KMS-11 (cell line): ENCODE results near the gene CENPQ.

Experiments
- H2AFZ ChIP-seq: fragments of 200-600 bp; sonication (generic); 2 replicates; pipeline ENCODE4 v1.6.1; 2016; ENCODE audit warnings: antibody characterized with exemption, mixed run types, low read depth
- H3K27ac ChIP-seq: fragments of 200-600 bp; sonication (generic); 2 replicates; pipeline ENCODE4 v1.6.1; 2016; ENCODE audit warnings: mild to moderate bottlenecking, mixed run types
- H3K27me3 ChIP-seq: fragments of 200-600 bp; sonication (generic); 2 replicates; pipeline ENCODE4 v1.6.1; 2017; ENCODE audit warnings: mild to moderate bottlenecking, low read depth, mixed run types, moderate library complexity; ENCODE audit not compliant: insufficient read depth
- H3K36me3 ChIP-seq: fragments of 200-600 bp; sonication (generic); 2 replicates; pipeline ENCODE4 v1.6.1; 2017; ENCODE audit warnings: mild to moderate bottlenecking, mixed run types; ENCODE audit not compliant: insufficient read depth
- H3K4me1 ChIP-seq: fragments of 200-600 bp; sonication (generic); 2 replicates; pipeline ENCODE4 v1.6.1; 2016; ENCODE audit warnings: mild to moderate bottlenecking, low read depth, mixed run types; ENCODE audit not compliant: poor library complexity, severe bottlenecking
- H3K4me2 ChIP-seq: fragments of 200-600 bp; sonication (generic); 2 replicates; pipeline ENCODE4 v1.7.0; 2016; ENCODE audit warnings: mild to moderate bottlenecking, mixed run types
- H3K4me3 ChIP-seq: fragments of 200-600 bp; sonication (generic); IDR thresholded peaks from 2 replicates; pipeline ENCODE4 v1.6.1; 2017; ENCODE audit warnings: low read depth, low read length, mixed read lengths; ENCODE audit not compliant: insufficient read depth
- H3K79me2 ChIP-seq: fragments of 200-600 bp; sonication (generic); 2 replicates; pipeline ENCODE4 v1.6.1; 2016; ENCODE audit warnings: low read depth, mixed run types; ENCODE audit not compliant: insufficient read depth
- H3K9ac ChIP-seq: fragments of 200-600 bp; sonication (generic); 2 replicates; pipeline ENCODE4 v1.6.1; 2016; ENCODE audit warnings: mild to moderate bottlenecking, mixed run types
- H4K20me1 ChIP-seq: fragments of 200-600 bp; sonication (generic); 2 replicates; pipeline ENCODE4 v1.6.1; 2016; ENCODE audit warnings: mild to moderate bottlenecking, mixed run types; ENCODE audit not compliant: insufficient read depth
- TF ChIP-seq, protein P1 (sequence below): fragments of 200-600 bp; sonication (generic); conservative IDR thresholded peaks from 2 replicates; pipeline ENCODE4 v1.6.1; 2017; ENCODE audit warnings: low read depth, mild to moderate bottlenecking, antibody characterized with exemption, low read length, moderate library complexity, mixed read lengths

CENPQ gene

DNA sequence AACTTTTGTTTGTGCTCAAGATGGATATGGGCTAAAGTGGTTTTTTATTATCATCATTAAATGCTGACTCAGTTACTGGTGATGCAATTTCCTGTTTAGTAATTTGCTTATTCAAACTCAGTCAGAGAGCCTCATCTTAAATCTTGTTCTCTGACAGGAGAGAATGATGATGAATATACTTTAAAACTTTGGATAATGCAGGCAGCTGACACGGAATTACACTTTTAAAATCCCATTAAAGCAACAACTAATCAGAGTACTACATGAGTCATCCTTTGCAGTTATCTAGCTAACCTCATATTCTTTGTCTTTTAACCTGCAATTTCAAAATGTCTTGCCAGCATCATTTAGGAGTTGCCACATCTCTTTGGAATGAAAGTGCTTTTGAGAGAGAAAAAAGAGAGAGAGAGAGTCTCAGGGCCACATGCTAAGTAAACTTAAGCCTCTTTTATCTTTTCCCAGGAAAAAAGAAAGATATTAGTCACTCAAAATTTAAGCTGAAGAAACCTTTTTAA is 78.1 kb downstream of the CENPQ start:
- Histone ChIP-seq H3K4me2 (no peak overlapping the region), H3K4me3 (no peak overlapping the region), H3K9ac (no peak overlapping the region), H3K4me1 (no peaks in the 10 kb centered on the region), H3K36me3 (no peaks in the 10 kb centered on the region), H4K20me1 (no peaks in the 10 kb centered on the region), H2AFZ (no peak overlapping the region), H3K27me3 (no peaks in the 10 kb centered on the region), H3K27ac (no peak overlapping the region), H3K79me2 (no peaks in the 10 kb centered on the region)
- TF ChIP-seq, protein P1, sequence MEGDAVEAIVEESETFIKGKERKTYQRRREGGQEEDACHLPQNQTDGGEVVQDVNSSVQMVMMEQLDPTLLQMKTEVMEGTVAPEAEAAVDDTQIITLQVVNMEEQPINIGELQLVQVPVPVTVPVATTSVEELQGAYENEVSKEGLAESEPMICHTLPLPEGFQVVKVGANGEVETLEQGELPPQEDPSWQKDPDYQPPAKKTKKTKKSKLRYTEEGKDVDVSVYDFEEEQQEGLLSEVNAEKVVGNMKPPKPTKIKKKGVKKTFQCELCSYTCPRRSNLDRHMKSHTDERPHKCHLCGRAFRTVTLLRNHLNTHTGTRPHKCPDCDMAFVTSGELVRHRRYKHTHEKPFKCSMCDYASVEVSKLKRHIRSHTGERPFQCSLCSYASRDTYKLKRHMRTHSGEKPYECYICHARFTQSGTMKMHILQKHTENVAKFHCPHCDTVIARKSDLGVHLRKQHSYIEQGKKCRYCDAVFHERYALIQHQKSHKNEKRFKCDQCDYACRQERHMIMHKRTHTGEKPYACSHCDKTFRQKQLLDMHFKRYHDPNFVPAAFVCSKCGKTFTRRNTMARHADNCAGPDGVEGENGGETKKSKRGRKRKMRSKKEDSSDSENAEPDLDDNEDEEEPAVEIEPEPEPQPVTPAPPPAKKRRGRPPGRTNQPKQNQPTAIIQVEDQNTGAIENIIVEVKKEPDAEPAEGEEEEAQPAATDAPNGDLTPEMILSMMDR = no peak

DNA sequence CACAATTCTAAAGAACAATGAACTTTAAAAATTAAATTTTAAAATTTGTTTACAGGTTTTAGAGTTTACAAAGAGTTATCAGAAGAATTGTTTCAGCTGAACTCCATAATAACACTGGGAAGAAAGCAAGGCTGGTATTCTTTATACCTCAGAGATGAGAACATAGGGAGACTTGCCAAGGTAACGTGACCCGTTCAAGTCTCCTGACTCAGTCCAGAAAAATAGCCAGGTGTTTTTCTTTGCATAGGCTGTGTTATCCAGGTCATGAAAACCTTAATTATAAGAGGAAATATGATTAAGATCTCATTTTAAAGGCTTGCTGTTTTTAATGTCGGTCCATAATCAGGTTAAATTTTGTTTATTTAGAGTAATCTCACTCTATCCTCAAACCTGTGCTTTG is 78.8 kb downstream of the CENPQ start:
- no peaks in the 10 kb centered on the region for H4K20me1 ChIP-seq
- H3K9ac ChIP-seq = no peak overlapping the region
- H2AFZ ChIP-seq = no peak overlapping the region
- TF ChIP-seq, protein P1 = no peak
- no peaks in the 10 kb centered on the region for H3K79me2 ChIP-seq
- no peaks in the 10 kb centered on the region for H3K27me3 ChIP-seq
- H3K4me3 ChIP-seq = no peak overlapping the region
- H3K27ac ChIP-seq = no peak overlapping the region
- H3K36me3 ChIP-seq = no peaks in the 10 kb centered on the region
- H3K4me1 ChIP-seq = no peaks in the 10 kb centered on the region
- H3K4me2 ChIP-seq = no peak overlapping the region
